H1 (cell line): ENCODE measurements around the gene GPR37. TPM values are rescaled to one million over a fixed set of nuclear protein-coding genes. Genes with fewer than 3 reads are reported as not detected.

Experiments
- CTCF ChIA-PET: fragments of 300-600 bp; sonication (Branson Sonifier 250); formaldehyde crosslinking; loops from one replicate; lab custom pipeline; 2021; ENCODE audit not compliant: partially characterized antibody; lab: Charles Lee
- POLR2A ChIA-PET: fragments of 300-600 bp; sonication (Branson Sonifier 250); formaldehyde crosslinking; loops from one replicate; lab custom pipeline; 2021; ENCODE audit warnings: inconsistent platforms; ENCODE audit not compliant: partially characterized antibody; lab: Charles Lee
- DNase-seq, 2 experiments: peaks; one replicate each; pipeline versions ENCODE4 v3.0.0 to v3.0.0-alpha.2; 2010 to 2022; ENCODE audit warnings: low spot score in 2 of 2, low read depth in 1 of 2, mixed read lengths in 1 of 2
- FAIRE-seq: peaks from 2 replicates; lab custom pipeline; 2011; peaks lifted over from hg19 to GRCh38; lab: Jason Lieb, UNC
- H2AFZ ChIP-seq: 2 replicates; pipeline ENCODE4 v1.8.1; 2012; ENCODE audit warnings: low read length, inconsistent platforms
- H2AK5ac ChIP-seq: 2 replicates; pipeline ENCODE4 v1.6.1; 2013; ENCODE audit warnings: low read depth, low read length
- H2BK120ac ChIP-seq: replicated peaks from 2 replicates; pipeline ENCODE3; 2013; ENCODE audit warnings: low read depth, low read length, inconsistent platforms
- H2BK12ac ChIP-seq: 2 replicates; pipeline ENCODE4 v1.6.1; 2013; ENCODE audit warnings: low read depth, low read length
- H2BK15ac ChIP-seq: 2 replicates; pipeline ENCODE4 v1.6.1; 2013; ENCODE audit warnings: low read length
- H2BK20ac ChIP-seq: 2 replicates; pipeline ENCODE4 v1.6.1; 2013; ENCODE audit warnings: low read length
- H2BK5ac ChIP-seq: 2 replicates; pipeline ENCODE4 v1.6.1; 2013; ENCODE audit warnings: low read depth, low read length
- H3K14ac ChIP-seq: 2 replicates; pipeline ENCODE4 v1.6.1; 2013; ENCODE audit warnings: inconsistent platforms; ENCODE audit not compliant: insufficient read length
- H3K18ac ChIP-seq: 2 replicates; pipeline ENCODE4 v1.6.1; 2013; ENCODE audit warnings: low read length; ENCODE audit errors: extremely low read depth
- H3K23ac ChIP-seq: 2 replicates; pipeline ENCODE4 v1.6.1; 2013; ENCODE audit warnings: inconsistent platforms; ENCODE audit not compliant: insufficient read length
- H3K23me2 ChIP-seq: 2 replicates; pipeline ENCODE4 v1.6.1; 2013; ENCODE audit warnings: low read depth, low read length
- H3K27ac ChIP-seq: 2 replicates; pipeline ENCODE4 v1.6.1; 2011; ENCODE audit warnings: low read depth, low read length, inconsistent platforms
- H3K27me3 ChIP-seq, 4 experiments: replicated peaks in 1 of 4; 1 replicate in 1 of 4; 2 replicates in 3 of 4; pipeline versions ENCODE4 v1.6.1 to v1.8.1; 2011 to 2013; ENCODE audit warnings: low read length in 3 of 4, mild to moderate bottlenecking in 3 of 4, inconsistent platforms in 2 of 4, mixed read lengths in 2 of 4, moderate library complexity in 1 of 4; ENCODE audit not compliant: control insufficient read depth in 3 of 4, insufficient read depth in 3 of 4; ENCODE audit errors: extremely low read depth in 1 of 4
- H3K36me3 ChIP-seq, 4 experiments: 2 replicates each; pipeline versions ENCODE4 v1.6.1 to v1.8.1; 2011 to 2013; ENCODE audit warnings: mild to moderate bottlenecking in 4 of 4, low read length in 3 of 4, moderate library complexity in 2 of 4, control low read depth in 1 of 4, inconsistent platforms in 1 of 4; ENCODE audit not compliant: insufficient read depth in 4 of 4, control insufficient read depth in 2 of 4
- H3K4ac ChIP-seq: replicated peaks from 2 replicates; pipeline ENCODE3; 2013; ENCODE audit warnings: low read length, low read depth, mixed read lengths, inconsistent platforms; ENCODE audit not compliant: insufficient read length
- H3K4me1 ChIP-seq, 4 experiments: replicated peaks in 1 of 4; 1 replicate in 1 of 4; 2 replicates in 3 of 4; pipeline versions ENCODE4 v1.6.1 to v1.8.1; 2011 to 2013; ENCODE audit warnings: low read length in 3 of 4, inconsistent platforms in 2 of 4, mixed read lengths in 1 of 4; ENCODE audit not compliant: insufficient read depth in 4 of 4, control insufficient read depth in 3 of 4
- H3K4me2 ChIP-seq, 2 experiments: 2 replicates each; pipeline versions ENCODE4 v1.6.1 to v1.8.1; 2011 to 2013; ENCODE audit warnings: low read depth in 2 of 2, low read length in 2 of 2, control low read depth in 1 of 2, inconsistent platforms in 1 of 2, mild to moderate bottlenecking in 1 of 2; ENCODE audit not compliant: insufficient read depth in 1 of 2
- H3K4me3 ChIP-seq, 4 experiments: fragments of 200-600, 300-600 bp in 1 of 4; sonication (generic), shearing (Covaris generic), sonication (Bioruptor Twin) in 1 of 4; 2 replicates each; pipeline versions ENCODE4 v1.5.1 to v1.8.1; 2011 to 2016; ENCODE audit warnings: low read length in 4 of 4, low read depth in 3 of 4, control low read depth in 2 of 4, inconsistent platforms in 2 of 4, mild to moderate bottlenecking in 2 of 4, mixed read lengths in 1 of 4, moderate library complexity in 1 of 4; ENCODE audit not compliant: insufficient read depth in 2 of 4; ENCODE audit errors: extremely low read depth in 1 of 4
- H3K56ac ChIP-seq: replicated peaks from 2 replicates; pipeline ENCODE3; 2013; ENCODE audit warnings: low read depth, mild to moderate bottlenecking, mixed read lengths, low read length, inconsistent platforms; ENCODE audit not compliant: insufficient read length
- H3K79me1 ChIP-seq: 2 replicates; pipeline ENCODE4 v1.6.1; 2013; ENCODE audit warnings: low read depth, low read length, control low read depth
- H3K79me2 ChIP-seq, 2 experiments: 2 replicates each; pipeline versions ENCODE4 v1.6.1 to v1.8.1; 2012 to 2013; ENCODE audit warnings: low read length in 2 of 2, mild to moderate bottlenecking in 2 of 2, inconsistent platforms in 1 of 2; ENCODE audit not compliant: insufficient read depth in 2 of 2, control insufficient read depth in 1 of 2
- H3K9ac ChIP-seq, 4 experiments: replicated peaks in 1 of 4; 1 replicate in 1 of 4; 2 replicates in 3 of 4; pipeline versions ENCODE4 v1.6.1 to v1.8.1; 2011 to 2013; ENCODE audit warnings: low read depth in 3 of 4, low read length in 3 of 4, control low read depth in 2 of 4, mild to moderate bottlenecking in 2 of 4, moderate library complexity in 2 of 4, inconsistent platforms in 1 of 4; ENCODE audit errors: extremely low read depth in 1 of 4
- H3K9me3 ChIP-seq, 2 experiments: 2 replicates each; pipeline versions ENCODE4 v1.6.1 to v1.8.1; 2012 to 2013; ENCODE audit warnings: mild to moderate bottlenecking in 2 of 2, moderate library complexity in 2 of 2, control low read depth in 1 of 2, inconsistent platforms in 1 of 2, low read depth in 1 of 2, low read length in 1 of 2, mixed read lengths in 1 of 2; ENCODE audit not compliant: insufficient read depth in 2 of 2
- H4K20me1 ChIP-seq, 2 experiments: replicated peaks in 1 of 2; 2 replicates each; pipeline versions ENCODE3 to v1.8.1; 2011 to 2013; ENCODE audit warnings: inconsistent platforms in 2 of 2, low read length in 2 of 2, mild to moderate bottlenecking in 1 of 2; ENCODE audit not compliant: insufficient read depth in 2 of 2, control insufficient read depth in 1 of 2
- H4K5ac ChIP-seq: 2 replicates; pipeline ENCODE4 v1.6.1; 2013; ENCODE audit warnings: low read length, low read depth, mixed read lengths, inconsistent platforms; ENCODE audit not compliant: insufficient read length
- H4K8ac ChIP-seq: 2 replicates; pipeline ENCODE4 v1.8.0; 2013; ENCODE audit warnings: mild to moderate bottlenecking, moderate library complexity, low read length, inconsistent platforms; ENCODE audit not compliant: insufficient read depth; ENCODE audit errors: extremely low read depth
- H4K91ac ChIP-seq: replicated peaks from 2 replicates; pipeline ENCODE3; 2013; ENCODE audit warnings: low read length, mixed read lengths, inconsistent platforms; ENCODE audit not compliant: insufficient read length
- ASH2L ChIP-seq: fragments of 200-600, 300-600 bp; sonication (generic); IDR thresholded peaks from one replicate; pipeline ENCODE4 v1.7.1; 2017; ENCODE audit warnings: low read length
- BRCA1 ChIP-seq: IDR thresholded peaks from 2 replicates; pipeline ENCODE4 v1.6.1; 2012; ENCODE audit warnings: low read depth, low read length, improper control_type of control experiment
- CBX8 ChIP-seq: fragments of 300-800, 300-1000 bp; sonication (generic); IDR thresholded peaks from 2 replicates; pipeline ENCODE4 v1.7.1; 2016; ENCODE audit warnings: low read depth, low read length, borderline replicate concordance
- EZH2 ChIP-seq: fragments of 200-600 bp; sonication (generic); IDR thresholded peaks from 2 replicates; pipeline ENCODE4 v1.7.1; 2012; ENCODE audit warnings: low read depth, mild to moderate bottlenecking, moderate library complexity, low read length, inconsistent platforms; ENCODE audit not compliant: severe bottlenecking
- KDM4A ChIP-seq: IDR thresholded peaks from one replicate; pipeline ENCODE4 v1.7.1; 2012; ENCODE audit warnings: low read depth, mild to moderate bottlenecking, moderate library complexity, low read length, inconsistent platforms; ENCODE audit not compliant: severe bottlenecking
- MAX ChIP-seq: IDR thresholded peaks from 2 replicates; pipeline ENCODE4 v1.6.1; 2012; ENCODE audit warnings: inconsistent platforms
- SAP30 ChIP-seq: fragments of 300-600 bp; sonication (generic); IDR thresholded peaks from 2 replicates; pipeline ENCODE4 v1.7.1; 2012; ENCODE audit warnings: low read length, moderate library complexity, mild to moderate bottlenecking, inconsistent platforms; ENCODE audit not compliant: insufficient read depth, insufficient replicate concordance
- SUZ12 ChIP-seq: fragments of 200-600 bp; sonication (generic); IDR thresholded peaks from 2 replicates; pipeline ENCODE4 v1.6.1; 2012; ENCODE audit warnings: mild to moderate bottlenecking, inconsistent platforms, low read length, moderate library complexity, mixed read lengths
- WGBS, 2 experiments: shearing (Covaris generic) in 1 of 2; methylation state at CpG; one replicate each; pipeline versions ENCODE4 v1.1.6 to v1.1.7; 2013 to 2015; ENCODE audit warnings: low lambda C conversion rate in 2 of 2, mixed read lengths in 2 of 2, inconsistent platforms in 1 of 2, low coverage in 1 of 2, missing lambda C conversion rate in 1 of 2; ENCODE audit not compliant: insufficient replicate concordance in 2 of 2, insufficient coverage in 1 of 2, insufficient read length in 1 of 2; ENCODE audit errors: extremely low coverage in 1 of 2, missing lambda C conversion rate in 1 of 2; 5-methylcytosine and 5-hydroxymethylcytosine counted together
- polyA plus RNA-seq, 7 experiments: library from polyadenylated mRNA; depleted of rRNA in 3 of 7; stranded (reverse) in 5 of 7; unstranded in 2 of 7; fragments of >200 nt in 5 of 7; fragments of 200-250 nt in 2 of 7; gene quantifications; 1 replicate in 5 of 7; 2 replicates in 1 of 7; 4 replicates in 1 of 7; pipeline versions ENCODE4 v1.2.1 to v1.2.3, GENCODE V29; 2011 to 2013; ENCODE audit warnings: missing spikeins in 2 of 7, mixed read lengths in 2 of 7
- total RNA-seq: library from RNA; stranded (reverse); fragmentation: NEBNext Ultra II Directional; extraction: Animal tissue kit (Norgen Biotek cat#: 25700); gene quantifications from 2 replicates; pipeline ENCODE4 v1.2.1, GENCODE V29; 2021

The GPR37 gene
- total and polyA plus RNA-seq, 2 of the 8 experiments (the other 6 are each of a cell fraction or from before 2014, with no cell fraction given): 1.5 to 17.4 TPM

DNA sequence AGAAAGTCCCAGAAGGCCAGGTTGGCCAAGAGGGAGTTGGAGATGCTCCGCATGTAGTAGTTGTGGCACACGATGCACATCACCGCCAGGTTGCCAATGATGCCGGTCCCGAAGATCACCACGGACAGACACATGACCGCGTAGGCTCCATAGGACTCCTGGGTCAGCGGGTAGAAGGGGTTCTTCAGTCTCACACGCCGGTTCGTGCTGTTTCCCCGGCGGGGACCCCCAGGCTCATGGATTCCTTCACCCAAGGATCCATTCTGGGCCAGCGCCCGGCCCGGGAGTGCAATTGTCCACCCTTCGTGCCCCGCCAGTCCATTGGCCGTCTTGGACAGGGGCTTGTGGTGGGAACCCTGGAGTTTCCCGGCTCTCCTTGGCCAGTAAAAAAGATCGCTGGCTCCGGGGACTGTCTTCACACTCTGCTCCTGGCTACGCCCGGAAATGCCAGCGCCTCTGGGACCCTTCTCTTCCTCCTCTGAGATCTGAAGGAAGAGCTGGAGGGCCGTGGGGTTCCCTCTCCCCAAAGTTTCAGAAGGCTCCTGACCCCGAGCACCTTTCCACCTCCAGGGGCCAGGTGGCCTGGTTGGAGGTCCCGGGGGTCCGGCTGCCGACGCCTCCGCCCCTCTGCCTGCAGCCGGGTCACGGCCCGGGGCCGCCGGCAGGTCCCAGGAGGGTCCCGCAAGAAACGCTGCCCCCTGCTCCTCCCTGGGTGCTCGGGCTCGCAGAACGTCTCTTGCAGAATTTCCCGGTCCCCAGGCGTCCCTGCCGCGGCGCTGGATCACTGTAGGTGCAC lies 1.3 kb downstream of the GPR37 start:
- H3K79me1 ChIP-seq: no peaks in the 10 kb centered on the region
- H3K36me3 ChIP-seq: no peaks in the 10 kb centered on the region
- H3K27ac ChIP-seq: no peak overlapping the region
- H3K56ac ChIP-seq: no peak overlapping the region
- H4K8ac ChIP-seq: no peak overlapping the region; the same call in 1 of the 2 replicates
- WGBS, 2 experiments: 4% methylated on average over 45 of the region's 48 CpGs; no CpG with 5 or more reads in 1 of the 2 experiments
- H4K20me1 ChIP-seq: peaks cover 0 to 5% of the 10 kb centered on the region in 2 experiments
- peak overlapping the region; percentile 34 for H4K91ac ChIP-seq
- no peak overlapping the region for H2BK20ac ChIP-seq
- peak overlapping the region; percentile 86 for H2AFZ ChIP-seq
- H3K9me3 ChIP-seq: no peaks in the 10 kb centered on the region
- no peak overlapping the region for H4K5ac ChIP-seq
- H3K4me2 ChIP-seq: peak overlapping the region; percentile 96 to 100
- H2BK5ac ChIP-seq: 0 out of 2 replicates have a peak overlapping the region, but pooled peaks have one; percentile 35
- TF ChIP-seq SUZ12 (peak; percentile 59), BRCA1 (no peak), MAX (peak; percentile 41; the same call in 1 of the 2 replicates), ASH2L (peak; percentile 42), SAP30 (peak; percentile 61), KDM4A (peak; percentile 95), CBX8 (no peak), EZH2 (peak; percentile 63)
- no peak for FAIRE-seq
- H3K23ac ChIP-seq: no peak overlapping the region
- peak overlapping the region; percentile 66; the same call in 1 of the 2 replicates for H3K18ac ChIP-seq
- ChIA-PET POLR2A (no interaction called here), CTCF (interaction anchor here (0.7 to 1.0 kb wide), 3 partner anchors 21 to 663 kb away, joined by 3 to 4 read pairs (median 4); no protein-coding TSS in a partner anchor)
- H3K4me1 ChIP-seq: peaks cover 5 to 9% (median 6%) of the 10 kb centered on the region in 4 experiments; a peak in 6 of 7 replicates
- H3K9ac ChIP-seq: peak overlapping the region in 3 of 4 experiments; percentile 18 to 37 (median 19); a peak in 4 of 7 replicates
- no peak overlapping the region for H3K14ac ChIP-seq
- no peak overlapping the region for H3K4ac ChIP-seq
- no peak overlapping the region for H2AK5ac ChIP-seq
- H2BK12ac ChIP-seq: peak overlapping the region; percentile 75; the same call in 1 of the 2 replicates
- H3K27me3 ChIP-seq: peaks cover 5 to 24% (median 18%) of the 10 kb centered on the region in 4 experiments; a peak in 6 of 7 replicates
- H3K79me2 ChIP-seq: peaks cover 0 to 21% of the 10 kb centered on the region in 2 experiments; a peak in 2 of 4 replicates
- no peak for DNase-seq
- H3K4me3 ChIP-seq: peak overlapping the region; percentile 66 to 86 (median 76)
- peak overlapping the region; percentile 85 for H2BK120ac ChIP-seq
- H3K23me2 ChIP-seq: peaks cover 24% of the 10 kb centered on the region
- H2BK15ac ChIP-seq: no peak overlapping the region; the same call in 1 of the 2 replicates
